ENCODE data around the gene ARHGAP29. TPM values are rescaled to one million over a fixed set of nuclear protein-coding genes. Genes with fewer than 3 reads are reported as not detected.

ARHGAP29 gene
- total and polyA plus RNA-seq, 8 donors: 5.1 to 15.8 (median 9.7) TPM

GRCh38 chr1:94236630-94237290 is 624 bp downstream of the ARHGAP29 start:
- intact Hi-C loops (cut with DNase I): loop anchor here in 1 of 3 donors (10.0 kb wide), 1 partner anchor 88 kb away; no protein-coding TSS in a partner anchor
- H3K4me1 ChIP-seq: peaks cover 0 to 7% (median 0%) of the 10 kb centered on the region in 3 donors
- WGBS, 2 donors: 1% methylated on average over 39 of the region's 39 CpGs
- peak overlapping the region; percentile 73 to 91 (median 84) for H3K27ac ChIP-seq
- FAIRE-seq (no peak), ATAC-seq (peak; percentile 47 to 67 (median 64)), DNase-seq (peak in 2 of 6 donors; percentile 25 to 51)
- TF ChIP-seq CTCF (IDR thresholded peaks at IDR 0.05): no peak
- no peaks in the 10 kb centered on the region for H3K36me3 ChIP-seq
- H3K9me3 ChIP-seq: no peaks in the 10 kb centered on the region
- peak overlapping the region; percentile 80 to 89 (median 88) for H3K4me3 ChIP-seq
- no peaks in the 10 kb centered on the region for H3K27me3 ChIP-seq

GRCh38 chr1:94236013-94236491 is 1.3 kb downstream of the ARHGAP29 start:
- peak overlapping the region in 3 of 4 donors; percentile 80 to 89 (median 89) for H3K4me3 ChIP-seq
- 3 to 4% methylated on average over 6 of the region's 6 CpGs for WGBS, 2 donors
- H3K27me3 ChIP-seq: no peaks in the 10 kb centered on the region
- no peaks in the 10 kb centered on the region for H3K9me3 ChIP-seq
- peak overlapping the region in 2 of 4 donors; percentile 86 to 91 for H3K27ac ChIP-seq
- intact Hi-C loops (cut with DNase I): loop anchor here in 1 of 3 donors (10.0 kb wide), 1 partner anchor 89 kb away; no protein-coding TSS in a partner anchor
- DNase-seq: no peak
- no peak for FAIRE-seq
- H3K36me3 ChIP-seq: no peaks in the 10 kb centered on the region
- TF ChIP-seq CTCF (IDR thresholded peaks at IDR 0.05): no peak
- H3K4me1 ChIP-seq: peaks cover 0 to 8% (median 0%) of the 10 kb centered on the region in 3 donors
- no peak for ATAC-seq

- Histone ChIP-seq H3K9me3 (no peaks in the 10 kb centered on the region), H3K36me3 (no peaks in the 10 kb centered on the region), H3K27ac (peak overlapping the region in 1 of 4 donors; percentile 86), H3K4me3 (peak overlapping the region in 2 of 4 donors; percentile 80 to 89), H3K27me3 (no peaks in the 10 kb centered on the region), H3K4me1 (peaks cover 0 to 14% (median 0%) of the 10 kb centered on the region in 3 donors)
- WGBS, 2 donors: 33 to 43% methylated on average over 9 of the region's 9 CpGs
- no peak for TF ChIP-seq CTCF (IDR thresholded peaks at IDR 0.05)
- intact Hi-C loops (cut with DNase I): loop anchor here in 1 of 3 donors (10.0 kb wide), 1 partner anchor 89 kb away; no protein-coding TSS in a partner anchor
- FAIRE-seq: no peak
- no peak for DNase-seq
- no peak for ATAC-seq
Observed at GRCh38 chr1:94235189-94236012, 2.0 kb downstream of the ARHGAP29 start.

DNA sequence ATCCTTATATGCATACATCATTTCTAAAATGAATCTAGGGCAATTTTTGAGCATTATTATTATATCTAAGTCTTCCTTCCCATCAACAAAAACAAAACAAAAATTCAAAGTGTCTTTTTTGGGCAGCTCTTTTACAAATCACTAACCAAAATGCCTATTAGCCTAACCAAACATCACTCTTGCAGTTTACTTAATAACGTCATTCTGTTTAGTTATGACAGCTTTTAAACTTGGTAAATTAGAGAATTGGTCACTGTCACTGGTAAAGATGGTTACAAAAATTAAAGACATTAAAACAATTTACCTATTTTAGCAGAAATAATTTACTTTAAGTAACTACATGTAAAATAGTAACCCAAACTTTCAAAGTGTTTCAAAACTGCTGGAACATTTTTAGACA is 2.8 kb downstream of the ARHGAP29 start:
- intact Hi-C loops (cut with DNase I): loop anchor here in 1 of 3 donors (10.0 kb wide), 1 partner anchor 90 kb away; no protein-coding TSS in a partner anchor
- H3K27me3 ChIP-seq: peaks cover 0 to 4% (median 0%) of the 10 kb centered on the region in 4 donors
- no peak for TF ChIP-seq CTCF (IDR thresholded peaks at IDR 0.05)
- no peaks in the 10 kb centered on the region for H3K9me3 ChIP-seq
- ATAC-seq: no peak
- no peak for DNase-seq
- WGBS, 2 donors: 28 to 36% methylated on average over 1 of the region's 1 CpG
- no peak overlapping the region for H3K27ac ChIP-seq
- no peak overlapping the region for H3K4me3 ChIP-seq
- H3K36me3 ChIP-seq: no peaks in the 10 kb centered on the region
- peaks cover 0 to 21% (median 0%) of the 10 kb centered on the region in 3 donors for H3K4me1 ChIP-seq
- no peak for FAIRE-seq

Measured in pancreas (tissue), 10 donors.